ENCODE results near the gene ATAD3C. TPM values are rescaled to one million over a fixed set of nuclear protein-coding genes. Genes with fewer than 3 reads are reported as not detected.
A peak's percentile ranks its signal among the peaks of the same experiment; 100 is the strongest.

ATAD3C gene
- total and polyA plus RNA-seq, 2 experiments from 2014 or later: 0.45 to 1.3 TPM

- TF ChIP-seq, protein P1, sequence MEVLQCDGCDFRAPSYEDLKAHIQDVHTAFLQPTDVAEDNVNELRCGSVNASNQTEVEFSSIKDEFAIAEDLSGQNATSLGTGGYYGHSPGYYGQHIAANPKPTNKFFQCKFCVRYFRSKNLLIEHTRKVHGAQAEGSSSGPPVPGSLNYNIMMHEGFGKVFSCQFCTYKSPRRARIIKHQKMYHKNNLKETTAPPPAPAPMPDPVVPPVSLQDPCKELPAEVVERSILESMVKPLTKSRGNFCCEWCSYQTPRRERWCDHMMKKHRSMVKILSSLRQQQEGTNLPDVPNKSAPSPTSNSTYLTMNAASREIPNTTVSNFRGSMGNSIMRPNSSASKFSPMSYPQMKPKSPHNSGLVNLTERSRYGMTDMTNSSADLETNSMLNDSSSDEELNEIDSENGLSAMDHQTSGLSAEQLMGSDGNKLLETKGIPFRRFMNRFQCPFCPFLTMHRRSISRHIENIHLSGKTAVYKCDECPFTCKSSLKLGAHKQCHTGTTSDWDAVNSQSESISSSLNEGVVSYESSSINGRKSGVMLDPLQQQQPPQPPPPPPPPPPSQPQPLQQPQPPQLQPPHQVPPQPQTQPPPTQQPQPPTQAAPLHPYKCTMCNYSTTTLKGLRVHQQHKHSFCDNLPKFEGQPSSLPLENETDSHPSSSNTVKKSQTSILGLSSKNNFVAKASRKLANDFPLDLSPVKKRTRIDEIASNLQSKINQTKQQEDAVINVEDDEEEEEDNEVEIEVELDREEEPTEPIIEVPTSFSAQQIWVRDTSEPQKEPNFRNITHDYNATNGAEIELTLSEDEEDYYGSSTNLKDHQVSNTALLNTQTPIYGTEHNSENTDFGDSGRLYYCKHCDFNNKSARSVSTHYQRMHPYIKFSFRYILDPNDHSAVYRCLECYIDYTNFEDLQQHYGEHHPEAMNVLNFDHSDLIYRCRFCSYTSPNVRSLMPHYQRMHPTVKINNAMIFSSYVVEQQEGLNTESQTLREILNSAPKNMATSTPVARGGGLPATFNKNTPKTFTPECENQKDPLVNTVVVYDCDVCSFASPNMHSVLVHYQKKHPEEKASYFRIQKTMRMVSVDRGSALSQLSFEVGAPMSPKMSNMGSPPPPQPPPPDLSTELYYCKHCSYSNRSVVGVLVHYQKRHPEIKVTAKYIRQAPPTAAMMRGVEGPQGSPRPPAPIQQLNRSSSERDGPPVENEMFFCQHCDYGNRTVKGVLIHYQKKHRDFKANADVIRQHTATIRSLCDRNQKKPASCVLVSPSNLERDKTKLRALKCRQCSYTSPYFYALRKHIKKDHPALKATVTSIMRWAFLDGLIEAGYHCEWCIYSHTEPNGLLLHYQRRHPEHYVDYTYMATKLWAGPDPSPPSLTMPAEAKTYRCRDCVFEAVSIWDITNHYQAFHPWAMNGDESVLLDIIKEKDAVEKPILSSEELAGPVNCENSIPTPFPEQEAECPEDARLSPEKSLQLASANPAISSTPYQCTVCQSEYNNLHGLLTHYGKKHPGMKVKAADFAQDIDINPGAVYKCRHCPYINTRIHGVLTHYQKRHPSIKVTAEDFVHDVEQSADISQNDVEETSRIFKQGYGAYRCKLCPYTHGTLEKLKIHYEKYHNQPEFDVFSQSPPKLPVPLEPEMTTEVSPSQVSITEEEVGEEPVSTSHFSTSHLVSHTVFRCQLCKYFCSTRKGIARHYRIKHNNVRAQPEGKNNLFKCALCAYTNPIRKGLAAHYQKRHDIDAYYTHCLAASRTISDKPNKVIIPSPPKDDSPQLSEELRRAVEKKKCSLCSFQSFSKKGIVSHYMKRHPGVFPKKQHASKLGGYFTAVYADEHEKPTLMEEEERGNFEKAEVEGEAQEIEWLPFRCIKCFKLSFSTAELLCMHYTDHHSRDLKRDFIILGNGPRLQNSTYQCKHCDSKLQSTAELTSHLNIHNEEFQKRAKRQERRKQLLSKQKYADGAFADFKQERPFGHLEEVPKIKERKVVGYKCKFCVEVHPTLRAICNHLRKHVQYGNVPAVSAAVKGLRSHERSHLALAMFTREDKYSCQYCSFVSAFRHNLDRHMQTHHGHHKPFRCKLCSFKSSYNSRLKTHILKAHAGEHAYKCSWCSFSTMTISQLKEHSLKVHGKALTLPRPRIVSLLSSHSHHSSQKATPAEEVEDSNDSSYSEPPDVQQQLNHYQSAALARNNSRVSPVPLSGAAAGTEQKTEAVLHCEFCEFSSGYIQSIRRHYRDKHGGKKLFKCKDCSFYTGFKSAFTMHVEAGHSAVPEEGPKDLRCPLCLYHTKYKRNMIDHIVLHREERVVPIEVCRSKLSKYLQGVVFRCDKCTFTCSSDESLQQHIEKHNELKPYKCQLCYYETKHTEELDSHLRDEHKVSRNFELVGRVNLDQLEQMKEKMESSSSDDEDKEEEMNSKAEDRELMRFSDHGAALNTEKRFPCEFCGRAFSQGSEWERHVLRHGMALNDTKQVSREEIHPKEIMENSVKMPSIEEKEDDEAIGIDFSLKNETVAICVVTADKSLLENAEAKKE (CRISPR knock-in tag; IDR thresholded peaks at IDR 0.05): no peak
- no peak for TF ChIP-seq CREB1 (CRISPR knock-in tag; IDR thresholded peaks at IDR 0.05; ENCODE audit: low read depth)
Measured at GRCh38 chr1:1403653-1404052, 45.8 kb upstream of the ATAD3C start (continued).

GRCh38 chr1:1406101-1406820 lies 43.2 kb upstream of the ATAD3C start:
- H3K4me1 Mint-ChIP-seq: peaks cover 45% of the 10 kb centered on the region
- no peak; the same call in 2 of the 3 replicates for ATAC-seq
- Histone ChIP-seq H3K36me3 (ENCODE audit: insufficient read depth) (peaks cover 37% of the 10 kb centered on the region), H4K20me1 (replicated peaks; ENCODE audit: insufficient read depth) (peaks cover 16% of the 10 kb centered on the region), H3K4me2 (peak overlapping the region; percentile 75), H3K79me2 (replicated peaks; ENCODE audit: insufficient read depth) (peaks cover 48% of the 10 kb centered on the region), H3K4me3 (peak overlapping the region; percentile 98), H3F3A (replicated peaks; ENCODE audit: low read depth) (peaks cover 62% of the 10 kb centered on the region), H3K27ac (ENCODE audit: low read depth) (peak overlapping the region; percentile 92), H2AFZ (0 out of 2 replicates have a peak overlapping the region, but pooled peaks have one; percentile 76), H3K4me1 (ENCODE audit: insufficient read depth) (peaks cover 37% of the 10 kb centered on the region), H3K27me3 (ENCODE audit: insufficient read depth) (no peaks in the 10 kb centered on the region), H3K9me2 (ENCODE audit: insufficient read depth) (no peaks in the 10 kb centered on the region)
- 0 out of 2 replicates have a peak, but pooled peaks have one; percentile 22 for TF ChIP-seq POLR2AphosphoS5 (IDR thresholded peaks at IDR 0.05; ENCODE audit: low read depth)
- TF ChIP-seq JUNB (IDR thresholded peaks at IDR 0.05; ENCODE audit: unreplicated experiment): no peak
- H3K36me3 Mint-ChIP-seq (ENCODE audit: low read depth): peaks cover 74% of the 10 kb centered on the region
- DNase-seq (ENCODE audit: low spot score): no peak
- H3K4me3 Mint-ChIP-seq: peak overlapping the region; percentile 93
- H3K27me3 Mint-ChIP-seq (ENCODE audit: insufficient read depth, low read depth, poor library complexity): peaks cover 30% of the 10 kb centered on the region
- peaks cover 4% of the 10 kb centered on the region for H3K9me3 Mint-ChIP-seq
- H3K27ac Mint-ChIP-seq: peak overlapping the region; percentile 84

Measured in GM23338 (cell line).